ENCODE results near the gene FBN1.

Gene FBN1

DNA sequence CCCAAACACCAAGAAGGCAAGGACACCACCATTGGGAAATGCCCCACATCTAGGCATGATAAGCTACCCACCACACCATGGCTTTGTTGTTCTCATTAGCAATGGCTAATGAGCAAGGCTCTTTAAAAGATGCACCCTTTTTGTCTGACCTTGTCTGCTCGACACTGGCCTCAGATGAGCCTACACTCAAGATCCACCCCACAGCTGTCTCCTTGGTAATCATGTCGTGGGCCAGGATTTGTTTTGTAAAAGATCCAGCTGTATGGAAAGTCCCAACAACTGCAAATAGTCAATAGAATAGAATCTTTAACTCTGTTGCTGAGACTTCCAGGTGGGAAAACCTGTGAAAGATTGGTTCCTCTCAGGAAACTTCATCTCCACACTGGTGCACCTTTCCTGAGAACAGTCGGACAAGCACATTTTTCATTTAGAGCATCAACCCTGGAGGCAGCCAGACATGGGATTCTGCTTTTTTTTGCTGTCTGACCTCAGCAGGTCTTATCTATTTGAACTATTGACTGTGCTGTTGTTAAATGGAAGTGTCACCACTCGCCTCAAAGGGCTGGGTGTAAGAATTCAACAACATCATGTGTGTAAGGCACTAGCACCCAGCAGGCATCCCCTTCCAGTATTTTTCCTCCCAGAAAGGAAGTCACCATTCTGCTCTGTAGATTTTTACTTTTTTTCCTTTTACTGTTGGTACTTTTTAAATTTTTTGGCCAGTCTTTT lies 278.8 kb downstream of the FBN1 start:
- DNase-seq (ENCODE audit: low spot score): no peak

DNA sequence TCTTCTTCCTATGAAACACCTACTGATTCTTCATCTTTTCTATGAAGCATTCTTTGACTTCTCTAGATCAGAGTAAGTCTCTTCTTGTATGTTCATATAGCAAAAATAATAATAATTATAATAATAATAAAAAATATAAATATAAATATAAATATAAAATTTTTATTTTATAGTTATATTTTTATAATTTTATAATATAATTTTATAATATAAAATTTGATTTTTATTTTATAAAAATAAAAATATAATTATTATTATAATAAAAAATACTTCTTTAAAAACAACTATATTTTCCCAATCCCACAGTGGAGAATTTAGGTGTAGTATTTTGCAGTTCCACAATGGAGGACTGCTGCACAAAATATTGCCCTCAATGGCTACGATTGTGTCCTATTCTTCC lies 279.9 kb downstream of the FBN1 start:
- DNase-seq (ENCODE audit: low spot score): no peak

DNA sequence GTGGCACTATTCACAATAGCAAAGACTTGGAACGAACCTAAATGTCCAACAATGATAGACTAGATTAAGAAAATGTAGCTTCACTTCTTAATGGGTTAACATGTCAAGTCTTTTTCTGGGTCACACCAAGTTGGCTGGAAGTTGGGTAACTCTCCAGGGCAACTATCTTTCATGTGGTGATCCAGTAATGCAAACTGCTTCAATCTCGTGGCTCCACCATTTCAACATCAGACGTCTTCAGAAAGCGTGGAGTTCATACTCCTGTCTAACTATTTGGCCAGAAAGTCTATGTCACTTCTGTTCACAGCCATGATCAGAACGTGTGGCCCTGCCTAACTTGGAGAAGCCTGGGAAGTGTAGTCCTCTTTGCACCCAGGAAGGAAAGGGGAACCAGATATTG lies 282.0 kb downstream of the FBN1 start:
- DNase-seq (ENCODE audit: low spot score): no peak

DNA sequence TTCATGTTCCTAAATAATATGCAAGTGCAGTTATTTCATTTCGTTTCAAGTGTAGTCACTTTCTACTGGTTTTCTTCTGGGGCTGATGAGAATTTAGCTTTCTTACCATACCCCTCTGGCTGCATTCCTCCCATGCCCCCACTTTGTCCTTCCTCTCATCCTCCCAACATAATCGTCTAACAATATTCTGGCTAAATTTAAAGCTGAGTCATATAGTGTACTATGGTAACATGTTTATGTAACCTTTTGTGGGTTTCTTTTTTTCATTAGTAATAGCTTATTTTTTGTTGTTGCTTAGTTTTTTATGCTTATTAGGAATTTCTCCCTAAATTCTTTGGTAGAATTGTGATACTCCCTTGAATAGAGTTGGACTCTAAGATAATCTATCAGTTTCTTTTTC lies 283.8 kb downstream of the FBN1 start:
- DNase-seq (ENCODE audit: low spot score): no peak

DNA sequence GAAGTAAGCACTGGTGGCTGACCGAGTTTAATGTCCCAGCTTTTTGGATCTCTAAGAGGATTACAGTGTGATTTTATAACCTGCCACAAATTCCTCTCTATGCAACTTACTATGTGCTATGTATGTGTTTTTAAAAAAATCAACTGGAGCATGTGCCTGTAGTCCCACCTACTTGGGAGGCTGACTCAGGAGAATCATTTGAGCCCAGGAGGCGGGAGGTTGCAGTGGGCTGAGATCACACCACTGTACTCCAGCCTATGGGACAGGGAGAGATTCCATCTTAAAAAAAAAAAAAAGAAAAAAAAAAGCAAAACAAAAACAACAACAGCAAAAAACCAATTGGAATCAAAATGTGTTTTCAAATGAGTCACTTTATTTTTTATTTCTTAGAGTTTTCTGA lies 284.7 kb downstream of the FBN1 start:
- DNase-seq (ENCODE audit: low spot score): no peak

Data from cerebellar cortex (tissue), 1 donor.